Liver (tissue), 9 donors: ENCODE measurements around the gene GRIK1. TPM values are rescaled to one million over a fixed set of nuclear protein-coding genes. Genes with fewer than 3 reads are reported as not detected.

Experiments
- DNase-seq: peaks from one replicate; pipeline ENCODE4 v3.0.0-alpha.2; 2017; ENCODE audit warnings: low spot score
- H3K27ac ChIP-seq, 2 donors: one replicate each; pipeline ENCODE4 v1.7.0; 2013; ENCODE audit warnings: inconsistent platforms in 2 of 2, low read length in 2 of 2, control low read depth in 1 of 2, low read depth in 1 of 2, mild to moderate bottlenecking in 1 of 2
- H3K27me3 ChIP-seq, 4 donors: one replicate each; pipeline versions ENCODE4 v1.6.1 to v1.7.0; 2013; ENCODE audit warnings: low read length in 3 of 4, inconsistent platforms in 1 of 4, mild to moderate bottlenecking in 1 of 4, moderate library complexity in 1 of 4; ENCODE audit not compliant: control insufficient read depth in 4 of 4, insufficient read depth in 4 of 4
- H3K36me3 ChIP-seq, 4 donors: one replicate each; pipeline versions ENCODE4 v1.6.1 to v1.7.0; 2013; ENCODE audit warnings: low read length in 3 of 4, mild to moderate bottlenecking in 3 of 4, low read depth in 1 of 4, moderate library complexity in 1 of 4; ENCODE audit not compliant: control insufficient read depth in 4 of 4, insufficient read depth in 3 of 4
- H3K4me1 ChIP-seq, 4 donors: one replicate each; pipeline versions ENCODE4 v1.6.1 to v1.7.0; 2013; ENCODE audit warnings: low read length in 3 of 4, mild to moderate bottlenecking in 3 of 4, moderate library complexity in 1 of 4; ENCODE audit not compliant: control insufficient read depth in 4 of 4, insufficient read depth in 4 of 4
- H3K4me3 ChIP-seq, 3 donors: one replicate each; pipeline versions ENCODE4 v1.6.1 to v1.7.0; 2013; ENCODE audit warnings: low read length in 3 of 3, control low read depth in 1 of 3, low read depth in 1 of 3, mild to moderate bottlenecking in 1 of 3
- H3K9ac ChIP-seq, 2 donors: one replicate each; pipeline ENCODE4 v1.7.0; 2013; ENCODE audit warnings: low read length in 2 of 2, mild to moderate bottlenecking in 2 of 2, moderate library complexity in 2 of 2, control low read depth in 1 of 2, low read depth in 1 of 2
- H3K9me3 ChIP-seq, 4 donors: one replicate each; pipeline versions ENCODE4 v1.6.1 to v1.7.0; 2013; ENCODE audit warnings: low read length in 3 of 4; ENCODE audit not compliant: control insufficient read depth in 4 of 4
- ATF3 ChIP-seq: IDR thresholded peaks from 2 replicates; pipeline ENCODE4 v1.6.1; 2016; ENCODE audit warnings: antibody characterized with exemption
- EGR1 ChIP-seq, 2 donors: IDR thresholded peaks; 2 replicates each; pipeline ENCODE4 v1.6.1; 2016 to 2018; ENCODE audit warnings: antibody characterized with exemption in 2 of 2, low read depth in 2 of 2
- FOXA2 ChIP-seq: IDR thresholded peaks from 2 replicates; pipeline ENCODE4 v1.6.1; 2016; ENCODE audit warnings: antibody characterized with exemption
- GABPA ChIP-seq, 2 donors: IDR thresholded peaks in 1 of 2; conservative IDR thresholded peaks in 1 of 2; 2 replicates each; pipeline ENCODE4 v1.6.1; 2016; ENCODE audit warnings: antibody characterized with exemption in 2 of 2, mild to moderate bottlenecking in 1 of 2, moderate library complexity in 1 of 2
- HNF4A ChIP-seq, 2 donors: conservative IDR thresholded peaks; 2 replicates each; pipeline ENCODE4 v1.6.1; 2016; ENCODE audit warnings: antibody characterized with exemption in 2 of 2, mild to moderate bottlenecking in 2 of 2
- HNF4G ChIP-seq: IDR thresholded peaks from 2 replicates; pipeline ENCODE4 v1.6.1; 2016; ENCODE audit warnings: antibody characterized with exemption
- JUND ChIP-seq, 2 donors: IDR thresholded peaks; 2 replicates each; pipeline ENCODE4 v1.6.1; 2016; ENCODE audit warnings: antibody characterized with exemption in 2 of 2
- MAX ChIP-seq: IDR thresholded peaks from 2 replicates; pipeline ENCODE4 v1.6.1; 2016; ENCODE audit warnings: antibody characterized with exemption
- NR2F2 ChIP-seq: IDR thresholded peaks from 2 replicates; pipeline ENCODE4 v1.6.1; 2016; ENCODE audit warnings: antibody characterized with exemption
- RAD21 ChIP-seq, 2 donors: IDR thresholded peaks; 2 replicates each; pipeline ENCODE4 v1.6.1; 2016; ENCODE audit warnings: antibody characterized with exemption in 2 of 2, mild to moderate bottlenecking in 2 of 2
- REST ChIP-seq: IDR thresholded peaks from 2 replicates; pipeline ENCODE4 v1.6.1; 2016; ENCODE audit warnings: antibody characterized with exemption, mild to moderate bottlenecking
- RXRA ChIP-seq, 2 donors: IDR thresholded peaks; 2 replicates each; pipeline ENCODE4 v1.6.1; 2017 to 2018; ENCODE audit warnings: antibody characterized with exemption in 2 of 2, mild to moderate bottlenecking in 1 of 2
- SP1 ChIP-seq: IDR thresholded peaks from 2 replicates; pipeline ENCODE4 v1.6.1; 2018; ENCODE audit warnings: antibody characterized with exemption, mild to moderate bottlenecking
- TAF1 ChIP-seq: conservative IDR thresholded peaks from 2 replicates; pipeline ENCODE4 v1.6.1; 2016; ENCODE audit warnings: antibody characterized with exemption, mild to moderate bottlenecking
- YY1 ChIP-seq: IDR thresholded peaks from 2 replicates; pipeline ENCODE4 v1.6.1; 2016; ENCODE audit warnings: antibody characterized with exemption, mild to moderate bottlenecking
- ZBTB33 ChIP-seq: IDR thresholded peaks from 2 replicates; pipeline ENCODE4 v1.6.1; 2016; ENCODE audit warnings: antibody characterized with exemption
- WGBS: extraction: QIAGEN DNeasy Blood & Tissue Kit; methylation state at CpG from one replicate; pipeline ENCODE4 v1.1.7; 2013; 5-methylcytosine and 5-hydroxymethylcytosine counted together
- polyA plus RNA-seq, 2 donors: library from polyadenylated mRNA; stranded (reverse) in 1 of 2; unstranded in 1 of 2; fragments of 200-250 nt in 1 of 2; fragments of >200 nt in 1 of 2; fragmentation: Nextera tagmentation in 1 of 2; extraction: Ambion mirVana in 1 of 2; gene quantifications; one replicate each; pipeline versions ENCODE4 v1.2.1 to v1.2.3, GENCODE V29; 2013 to 2015
- total RNA-seq, 2 donors: library from RNA; depleted of rRNA; stranded (reverse); fragments of >200 nt; gene quantifications; one replicate each; pipeline ENCODE4 v1.2.3, GENCODE V29; 2014
- donor health status: healthy.
- donor health status: healthy.
- donor health status: healthy.
- donor health status: healthy.
- donor health status: healthy.

GRIK1 gene
- total and polyA plus RNA-seq, 4 donors = 0.02 to 0.14 (median 0.05) TPM; not detected in 1

- no peak overlapping the region for H3K27ac ChIP-seq
- H3K4me1 ChIP-seq = no peaks in the 10 kb centered on the region
- no peaks in the 10 kb centered on the region for H3K9me3 ChIP-seq
- WGBS = 64% methylated on average over 4 of the region's 4 CpGs
- no peaks in the 10 kb centered on the region for H3K36me3 ChIP-seq
- no peak overlapping the region for H3K4me3 ChIP-seq
- DNase-seq = no peak
- no peak overlapping the region for H3K9ac ChIP-seq
- no peaks in the 10 kb centered on the region for H3K27me3 ChIP-seq
- no peak for TF ChIP-seq JUND (IDR thresholded peaks at IDR 0.05)
- no peak for TF ChIP-seq RXRA (IDR thresholded peaks at IDR 0.05)
- TF ChIP-seq YY1 = no peak
- no peak for TF ChIP-seq RAD21 (IDR thresholded peaks at IDR 0.05)
- no peak for TF ChIP-seq MAX
- no peak for TF ChIP-seq NR2F2
- TF ChIP-seq REST = no peak
- no peak for TF ChIP-seq TAF1
- no peak for TF ChIP-seq EGR1 (IDR thresholded peaks at IDR 0.05; ENCODE audit: low read depth in 2 of 2)
- no peak for TF ChIP-seq GABPA (IDR thresholded peaks at IDR 0.05 in 1 of 2, conservative IDR thresholded peaks at IDR 0.05 in 1 of 2)
Observed at GRCh38 chr21:29928537-29928936, 11.3 kb downstream of the GRIK1 start.

- Histone ChIP-seq H3K9me3 (no peaks in the 10 kb centered on the region), H3K27me3 (no peaks in the 10 kb centered on the region), H3K9ac (no peak overlapping the region), H3K4me1 (no peaks in the 10 kb centered on the region), H3K4me3 (no peak overlapping the region), H3K27ac (no peak overlapping the region), H3K36me3 (no peaks in the 10 kb centered on the region)
- no peak for DNase-seq
- no peak for TF ChIP-seq FOXA2
- TF ChIP-seq HNF4A (conservative IDR thresholded peaks at IDR 0.05) = no peak
- WGBS = 86% methylated on average over 1 of the region's 1 CpG
Observed at GRCh38 chr21:29920938-29921337, 18.9 kb downstream of the GRIK1 start.

GRCh38 chr21:29914326-29914725 lies 25.5 kb downstream of the GRIK1 start:
- no peaks in the 10 kb centered on the region for H3K36me3 ChIP-seq
- no peak for DNase-seq
- peaks cover 0 to 3% (median under 1%) of the 10 kb centered on the region in 4 donors for H3K9me3 ChIP-seq
- no peak overlapping the region for H3K9ac ChIP-seq
- H3K4me1 ChIP-seq = no peaks in the 10 kb centered on the region
- no peaks in the 10 kb centered on the region for H3K27me3 ChIP-seq
- TF ChIP-seq HNF4G (no peak), REST (no peak), ATF3 (no peak), ZBTB33 (no peak), JUND (IDR thresholded peaks at IDR 0.05) (no peak), FOXA2 (no peak), GABPA (IDR thresholded peaks at IDR 0.05 in 1 of 2, conservative IDR thresholded peaks at IDR 0.05 in 1 of 2) (no peak), MAX (no peak), RAD21 (IDR thresholded peaks at IDR 0.05) (no peak), SP1 (no peak), EGR1 (IDR thresholded peaks at IDR 0.05; ENCODE audit: low read depth in 2 of 2) (no peak), TAF1 (no peak), RXRA (IDR thresholded peaks at IDR 0.05) (no peak), YY1 (no peak), HNF4A (conservative IDR thresholded peaks at IDR 0.05) (no peak)
- 93% methylated on average over 2 of the region's 2 CpGs for WGBS
- no peak overlapping the region for H3K4me3 ChIP-seq
- H3K27ac ChIP-seq = no peak overlapping the region
